ENCODE data around the gene TMEM191B. TPM values are rescaled to one million over a fixed set of nuclear protein-coding genes. Genes with fewer than 3 reads are reported as not detected.
"Not testable (repeated sequence)": the region's sequence is repeated elsewhere in the genome, so short reads cannot be mapped to it uniquely, and the experiment has no call there.

The TMEM191B gene
- total RNA-seq, 2 experiments from 2014 or later = 0.76 to 1.2 TPM

- POLR2A ChIA-PET, CTCF ChIA-PET: not testable (repeated sequence)
These were observed 27.0 kb downstream of the TMEM191B start for GRCh38 chr22:18554280-18555256.

- POLR2A ChIA-PET, CTCF ChIA-PET: not testable (repeated sequence)
These were observed 30.9 kb downstream of the TMEM191B start for GRCh38 chr22:18558516-18558915.

GRCh38 chr22:18558939-18559338 is 31.3 kb downstream of the TMEM191B start:
- CTCF ChIA-PET, POLR2A ChIA-PET: not testable (repeated sequence)

- POLR2A ChIA-PET, CTCF ChIA-PET: not testable (repeated sequence)
These were observed 32.7 kb downstream of the TMEM191B start for GRCh38 chr22:18560099-18560974.

- CTCF ChIA-PET, POLR2A ChIA-PET: not testable (repeated sequence)
These were observed 43.1 kb downstream of the TMEM191B start for GRCh38 chr22:18570509-18571246.

GRCh38 chr22:18573483-18574164 is 46.0 kb downstream of the TMEM191B start:
- CTCF ChIA-PET = not testable (repeated sequence)

GRCh38 chr22:18574555-18574954 is 47.0 kb downstream of the TMEM191B start:
- POLR2A ChIA-PET = not testable (repeated sequence)

More at GRCh38 chr22:18573483-18574164, 46.0 kb downstream of the TMEM191B start:
- POLR2A ChIA-PET = not testable (repeated sequence)

GRCh38 chr22:18575686-18576085 is 48.1 kb downstream of the TMEM191B start:
- POLR2A ChIA-PET, CTCF ChIA-PET: not testable (repeated sequence)

More at GRCh38 chr22:18574555-18574954, 47.0 kb downstream of the TMEM191B start:
- CTCF ChIA-PET = not testable (repeated sequence)

GRCh38 chr22:18577090-18577818 is 49.7 kb downstream of the TMEM191B start:
- CTCF ChIA-PET, POLR2A ChIA-PET: not testable (repeated sequence)

GRCh38 chr22:18577847-18578246 is 50.2 kb downstream of the TMEM191B start:
- CTCF ChIA-PET, POLR2A ChIA-PET: not testable (repeated sequence)

Other genes with a start within 250 kb of the TMEM191B start
- not detected for gene GGTLC3, start 9.6 kb upstream of the TMEM191B start, total RNA-seq
- under 1 TPM; 0.51 to 0.90 TPM for gene RIMBP3, start 84.1 kb downstream of the TMEM191B start, total RNA-seq

Data from activated CD8-positive, alpha-beta memory T cell treated with anti-CD3 and anti-CD28 coated beads for 36 hours (primary cell).